Testis (tissue), 2 donors: ENCODE data around the gene SARS1.

Experiments
- POLR2A ChIP-seq: fragments of 450-650 bp; IDR thresholded peaks from one replicate; pipeline ENCODE4 v1.6.1; 2017; ENCODE audit warnings: antibody characterized with exemption, mild to moderate bottlenecking, moderate library complexity
- TF ChIP-seq, protein P1 (sequence below), 3 experiments: fragments of 450-650 bp in 2 of 3; fragments of 200-600 bp in 1 of 3; sonication (generic) in 1 of 3; IDR thresholded peaks; one replicate each; pipeline ENCODE4 v1.5.1; 2016 to 2019; ENCODE audit warnings: antibody characterized with exemption in 3 of 3, mild to moderate bottlenecking in 2 of 3, moderate library complexity in 1 of 3

DNA sequence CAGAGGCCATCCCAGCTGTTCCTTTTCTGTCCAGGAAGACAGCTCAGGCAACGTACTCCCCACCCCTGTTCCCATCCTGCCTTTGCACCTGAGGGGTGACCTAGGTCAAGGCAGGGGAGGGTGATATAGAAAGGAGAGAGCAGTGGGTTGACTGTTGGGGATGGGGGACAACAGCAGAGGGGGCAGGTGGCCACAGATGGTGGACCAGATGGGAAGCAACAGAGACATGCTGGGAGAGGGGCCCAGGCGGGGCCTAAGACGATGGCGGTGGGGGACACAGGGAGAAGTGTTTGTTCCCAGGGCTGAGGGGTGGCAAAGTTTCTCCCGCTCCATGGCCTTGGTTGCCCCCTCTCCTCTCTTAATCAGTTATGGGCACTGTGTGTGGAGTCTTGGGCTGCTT lies 42.0 kb downstream of the SARS1 start:
- TF ChIP-seq, protein P1, sequence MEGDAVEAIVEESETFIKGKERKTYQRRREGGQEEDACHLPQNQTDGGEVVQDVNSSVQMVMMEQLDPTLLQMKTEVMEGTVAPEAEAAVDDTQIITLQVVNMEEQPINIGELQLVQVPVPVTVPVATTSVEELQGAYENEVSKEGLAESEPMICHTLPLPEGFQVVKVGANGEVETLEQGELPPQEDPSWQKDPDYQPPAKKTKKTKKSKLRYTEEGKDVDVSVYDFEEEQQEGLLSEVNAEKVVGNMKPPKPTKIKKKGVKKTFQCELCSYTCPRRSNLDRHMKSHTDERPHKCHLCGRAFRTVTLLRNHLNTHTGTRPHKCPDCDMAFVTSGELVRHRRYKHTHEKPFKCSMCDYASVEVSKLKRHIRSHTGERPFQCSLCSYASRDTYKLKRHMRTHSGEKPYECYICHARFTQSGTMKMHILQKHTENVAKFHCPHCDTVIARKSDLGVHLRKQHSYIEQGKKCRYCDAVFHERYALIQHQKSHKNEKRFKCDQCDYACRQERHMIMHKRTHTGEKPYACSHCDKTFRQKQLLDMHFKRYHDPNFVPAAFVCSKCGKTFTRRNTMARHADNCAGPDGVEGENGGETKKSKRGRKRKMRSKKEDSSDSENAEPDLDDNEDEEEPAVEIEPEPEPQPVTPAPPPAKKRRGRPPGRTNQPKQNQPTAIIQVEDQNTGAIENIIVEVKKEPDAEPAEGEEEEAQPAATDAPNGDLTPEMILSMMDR (IDR thresholded peaks at IDR 0.05) = no peak
- no peak for TF ChIP-seq POLR2A
